ENCODE measurements around the gene MMEL1. TPM values are rescaled to one million over a fixed set of nuclear protein-coding genes. Genes with fewer than 3 reads are reported as not detected.

The MMEL1 gene
- total and polyA plus RNA-seq, 11 donors: 0.30 to 2.6 (median 0.97) TPM; not detected in 5

DNA sequence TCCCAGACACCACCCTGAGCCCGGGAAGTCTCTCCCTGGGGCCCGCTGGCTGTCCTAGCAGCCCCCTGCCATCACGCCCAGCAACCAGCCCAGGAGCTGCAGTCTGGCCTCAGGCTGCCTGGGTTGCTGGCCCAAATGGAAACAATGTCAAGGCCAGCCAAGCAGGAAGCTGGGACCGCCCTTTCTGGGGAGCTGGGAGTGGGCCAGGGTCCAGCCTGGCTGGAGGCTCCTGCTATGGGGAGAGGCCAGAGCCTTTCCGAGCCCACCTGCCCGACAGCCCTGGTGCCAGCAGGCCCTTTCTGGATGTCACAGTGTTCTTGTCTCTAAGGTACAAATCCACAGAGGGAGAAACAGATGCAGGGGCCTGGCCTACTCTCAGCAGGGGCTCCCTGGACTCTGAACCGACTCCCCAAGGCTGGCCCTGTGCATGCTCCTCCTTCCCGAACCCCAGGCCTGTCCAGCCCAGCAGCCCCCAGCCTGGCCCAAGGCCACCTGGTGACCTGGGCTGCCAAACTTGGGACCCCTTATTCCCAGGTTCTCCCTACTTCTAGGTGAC, 1.2 kb upstream of the MMEL1 start:
- intact Hi-C loops (cut with DNase I): loop anchor here in 1 of 10 donors (10.0 kb wide), 1 partner anchor 49 kb away; the partner anchor contains the start of gene PRXL2B
- no peak overlapping the region for H3K27ac ChIP-seq
- ATAC-seq (peak in 1 of 4 donors; percentile 23), DNase-seq (peak in 1 of 5 donors; percentile 30)
- 52 to 63% (median 58%) methylated on average over 4 to 8 of the region's 8 CpGs for WGBS, 4 donors
- H3K27me3 ChIP-seq: peaks cover 11 to 52% (median 24%) of the 10 kb centered on the region in 9 donors
- H3K4me1 ChIP-seq: peaks cover 0 to 11% (median 0%) of the 10 kb centered on the region in 12 donors
- H3K36me3 ChIP-seq: no peaks in the 10 kb centered on the region
- no peak overlapping the region for H3K4me3 ChIP-seq
- TF ChIP-seq POLR2A (IDR thresholded peaks at IDR 0.05): no peak
- TF ChIP-seq, protein P1, sequence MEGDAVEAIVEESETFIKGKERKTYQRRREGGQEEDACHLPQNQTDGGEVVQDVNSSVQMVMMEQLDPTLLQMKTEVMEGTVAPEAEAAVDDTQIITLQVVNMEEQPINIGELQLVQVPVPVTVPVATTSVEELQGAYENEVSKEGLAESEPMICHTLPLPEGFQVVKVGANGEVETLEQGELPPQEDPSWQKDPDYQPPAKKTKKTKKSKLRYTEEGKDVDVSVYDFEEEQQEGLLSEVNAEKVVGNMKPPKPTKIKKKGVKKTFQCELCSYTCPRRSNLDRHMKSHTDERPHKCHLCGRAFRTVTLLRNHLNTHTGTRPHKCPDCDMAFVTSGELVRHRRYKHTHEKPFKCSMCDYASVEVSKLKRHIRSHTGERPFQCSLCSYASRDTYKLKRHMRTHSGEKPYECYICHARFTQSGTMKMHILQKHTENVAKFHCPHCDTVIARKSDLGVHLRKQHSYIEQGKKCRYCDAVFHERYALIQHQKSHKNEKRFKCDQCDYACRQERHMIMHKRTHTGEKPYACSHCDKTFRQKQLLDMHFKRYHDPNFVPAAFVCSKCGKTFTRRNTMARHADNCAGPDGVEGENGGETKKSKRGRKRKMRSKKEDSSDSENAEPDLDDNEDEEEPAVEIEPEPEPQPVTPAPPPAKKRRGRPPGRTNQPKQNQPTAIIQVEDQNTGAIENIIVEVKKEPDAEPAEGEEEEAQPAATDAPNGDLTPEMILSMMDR (IDR thresholded peaks at IDR 0.05): no peak
- H3K9me3 ChIP-seq: peaks cover 0 to 11% (median 7%) of the 10 kb centered on the region in 12 donors

DNA sequence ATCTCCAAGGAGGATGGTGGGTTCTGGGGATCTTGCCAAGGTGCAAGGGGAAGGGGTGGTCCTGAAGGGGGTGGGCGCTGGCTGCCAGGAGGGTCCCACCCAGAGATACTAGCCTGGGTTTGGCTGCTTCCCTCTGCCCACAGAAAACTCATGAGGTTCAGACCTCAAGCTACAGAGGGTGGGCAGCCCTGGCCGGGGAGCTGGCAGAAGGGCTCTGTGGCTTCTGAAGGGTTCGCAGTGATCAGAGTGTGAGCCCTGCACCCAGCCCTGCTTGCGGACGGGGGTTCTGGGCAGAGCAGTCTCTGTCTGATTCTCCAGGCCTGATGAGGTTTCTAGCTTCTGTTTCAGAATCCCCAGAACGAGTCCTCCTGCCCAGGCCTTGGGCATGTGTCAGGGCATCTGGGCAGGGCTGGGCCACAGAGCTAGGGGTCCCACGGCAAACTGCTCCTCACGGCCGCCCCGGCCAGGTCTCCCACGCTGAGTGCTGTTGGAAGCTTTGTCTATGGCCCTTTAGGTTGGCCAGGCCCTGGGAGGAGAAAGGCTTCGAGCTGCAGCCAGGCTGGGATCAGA, 635 bp upstream of the MMEL1 start:
- ATAC-seq (no peak), DNase-seq (peak in 1 of 5 donors; percentile 34)
- 68 to 85% (median 79%) methylated on average over 4 to 12 of the region's 12 CpGs for WGBS, 4 donors
- no peak for TF ChIP-seq POLR2A (IDR thresholded peaks at IDR 0.05)
- TF ChIP-seq, protein P1 (IDR thresholded peaks at IDR 0.05): no peak
- H3K4me1 ChIP-seq: peaks cover 0 to 17% (median 0%) of the 10 kb centered on the region in 12 donors
- H3K27ac ChIP-seq: no peak overlapping the region
- no peaks in the 10 kb centered on the region for H3K36me3 ChIP-seq
- H3K9me3 ChIP-seq: peaks cover 0 to 11% (median 7%) of the 10 kb centered on the region in 12 donors
- no peak overlapping the region for H3K4me3 ChIP-seq
- intact Hi-C loops (cut with DNase I): loop anchor here in 1 of 10 donors (10.0 kb wide), 1 partner anchor 49 kb away; the partner anchor contains the start of gene PRXL2B
- H3K27me3 ChIP-seq: peaks cover 17 to 58% (median 30%) of the 10 kb centered on the region in 9 donors

DNA sequence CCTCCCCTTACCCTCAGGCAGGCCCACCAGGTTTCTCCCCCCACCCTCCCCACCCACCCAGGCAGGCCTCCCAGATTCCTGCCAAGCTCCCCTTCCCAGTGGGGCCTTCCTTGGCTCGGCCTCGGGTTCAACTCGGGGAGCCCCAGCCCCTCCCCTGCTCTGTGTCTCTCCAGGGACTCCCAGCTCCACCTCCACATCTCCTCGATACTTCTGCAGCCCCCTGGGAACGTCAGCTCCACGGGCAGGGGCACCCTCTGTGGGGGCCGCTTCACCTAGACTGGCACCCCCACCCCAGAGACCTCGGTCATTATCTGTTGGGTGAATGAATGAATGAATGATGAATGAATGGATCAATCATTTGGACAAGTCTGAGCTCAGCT, 775 bp downstream of the MMEL1 start:
- intact Hi-C loops (cut with DNase I): loop anchor here in 1 of 10 donors (10.0 kb wide), 1 partner anchor 47 kb away; the partner anchor contains the start of gene PRXL2B
- no peak for TF ChIP-seq POLR2A (IDR thresholded peaks at IDR 0.05)
- TF ChIP-seq, protein P1 (IDR thresholded peaks at IDR 0.05): no peak
- no peak overlapping the region for H3K27ac ChIP-seq
- ATAC-seq: no peak
- H3K9me3 ChIP-seq: peaks cover 0 to 9% (median 5%) of the 10 kb centered on the region in 12 donors
- 52 to 64% (median 53%) methylated on average over 8 of the region's 8 CpGs for WGBS, 4 donors
- H3K27me3 ChIP-seq: peaks cover 28 to 72% (median 44%) of the 10 kb centered on the region in 9 donors
- H3K4me3 ChIP-seq: no peak overlapping the region
- H3K36me3 ChIP-seq: no peaks in the 10 kb centered on the region
- DNase-seq: peak in 1 of 5 donors; percentile 43
- H3K4me1 ChIP-seq: peaks cover 0 to 22% (median 0%) of the 10 kb centered on the region in 12 donors

Data from heart left ventricle (tissue), 16 donors.